SK-N-MC (cell line): Measurements from ENCODE around the gene SLC4A3.

ENCODE experiments used
- EZH2 ChIP-seq: fragments of 200-600 bp; sonication (generic); IDR thresholded peaks from one replicate; pipeline ENCODE4 v1.6.1; 2017; ENCODE audit warnings: antibody characterized with exemption
- FOXP2 ChIP-seq: optimal IDR thresholded peaks from 2 replicates; pipeline ENCODE3; 2011; ENCODE audit warnings: mild to moderate bottlenecking, moderate library complexity; ENCODE audit not compliant: insufficient read depth; ENCODE audit errors: extremely low read length, control extremely low read depth
- POLR2AphosphoS5 ChIP-seq: IDR thresholded peaks from 2 replicates; pipeline ENCODE4 v1.6.1; 2012; ENCODE audit warnings: mild to moderate bottlenecking, low read depth, low read length, borderline replicate concordance

- TF ChIP-seq EZH2: no peak
- no peak for TF ChIP-seq POLR2AphosphoS5
- no peak for TF ChIP-seq FOXP2
Observed at GRCh38 chr2:219691571-219691970, 64.1 kb downstream of the SLC4A3 start.
